ENCODE data around the gene CFHR3. TPM values are rescaled to one million over a fixed set of nuclear protein-coding genes. Genes with fewer than 3 reads are reported as not detected.

CFHR3 gene
- total RNA-seq, result 0.14 TPM in 1 of 2 replicates, not detected in the other

GRCh38 chr1:196774603-196775002 lies at the start of gene CFHR3:
Gene CFHR3, plus strand, starts transcription at chr1:196774840. Its CDS starts 47 bp downstream, at chr1:196774887.

DNA sequence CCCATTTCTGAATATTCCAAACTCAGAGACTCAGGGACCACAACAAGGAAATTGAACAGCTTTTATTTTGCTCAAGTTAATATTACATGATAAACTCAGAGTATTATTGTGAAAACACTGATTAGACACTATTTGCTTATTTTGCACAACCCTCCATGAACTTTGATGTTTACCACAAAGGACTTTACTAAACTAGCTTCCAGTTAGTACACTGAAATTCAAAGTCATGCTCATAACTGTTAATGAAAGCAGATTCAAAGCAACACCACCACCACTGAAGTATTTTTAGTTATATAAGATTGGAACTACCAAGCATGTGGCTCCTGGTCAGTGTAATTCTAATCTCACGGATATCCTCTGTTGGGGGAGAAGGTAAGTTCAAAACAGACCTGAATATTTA lies 44.9 kb downstream of the CFHR3 start, which contains the start of gene CFHR1:
Gene CFHR1 (plus strand): TSS at position 201 of the 400 bp plus-strand sequence. CDS start 114 bp downstream, at position 315.

Other genes starting within 250 kb of the CFHR3 start
- gene KCNT2, start 166.4 kb upstream of the CFHR3 start, total RNA-seq, result 0.34 and 0.50 TPM in 2 replicates
- gene CFH, start 122.8 kb upstream of the CFHR3 start, total RNA-seq, result 30.4 and 53.4 TPM in 2 replicates
- not detected in 2 replicates for gene CFHR1, start 44.9 kb downstream of the CFHR3 start, total RNA-seq
- gene CFHR4, start 113.2 kb downstream of the CFHR3 start, total RNA-seq, result not detected in 2 replicates
- not detected in 2 replicates for gene CFHR2, start 168.9 kb downstream of the CFHR3 start, total RNA-seq
- not detected in 2 replicates for gene CFHR5, start 202.7 kb downstream of the CFHR3 start, total RNA-seq